Neuronal stem cell (in vitro differentiated cells): Measurements from ENCODE around the gene PTPRD.

Source experiments
- DNase-seq: peaks from one replicate; pipeline ENCODE4 v3.0.0-alpha.2; 2013; ENCODE audit warnings: low spot score
- H2AFZ ChIP-seq: one replicate; pipeline ENCODE4 v1.6.1; 2013; ENCODE audit warnings: mild to moderate bottlenecking, low read length, inconsistent platforms
- H2AK5ac ChIP-seq: 2 replicates; pipeline ENCODE4 v1.6.1; 2013; ENCODE audit warnings: low read depth, mild to moderate bottlenecking, inconsistent platforms, low read length, moderate library complexity, mixed read lengths
- H2BK120ac ChIP-seq: 2 replicates; pipeline ENCODE4 v1.6.1; 2013; ENCODE audit warnings: low read depth, mild to moderate bottlenecking, inconsistent platforms, low read length, moderate library complexity, mixed read lengths
- H2BK12ac ChIP-seq: one replicate; pipeline ENCODE4 v1.6.1; 2013; ENCODE audit warnings: low read length, inconsistent platforms
- H2BK15ac ChIP-seq: 2 replicates; pipeline ENCODE4 v1.6.1; 2013; ENCODE audit warnings: mild to moderate bottlenecking, low read length, inconsistent platforms, mixed read lengths
- H2BK5ac ChIP-seq: one replicate; pipeline ENCODE4 v1.6.1; 2013; ENCODE audit warnings: inconsistent platforms, mild to moderate bottlenecking, low read length, moderate library complexity
- H3K14ac ChIP-seq: one replicate; pipeline ENCODE4 v1.6.1; 2013; ENCODE audit warnings: low read length, inconsistent platforms
- H3K18ac ChIP-seq: 2 replicates; pipeline ENCODE4 v1.6.1; 2013; ENCODE audit warnings: low read length, inconsistent platforms
- H3K23ac ChIP-seq: 2 replicates; pipeline ENCODE4 v1.6.1; 2013; ENCODE audit warnings: low read depth, mild to moderate bottlenecking, mixed read lengths, low read length, inconsistent platforms; ENCODE audit not compliant: poor library complexity
- H3K27ac ChIP-seq: replicated peaks from 3 replicates; pipeline ENCODE4 v1.5.1; 2013; ENCODE audit warnings: low read length, inconsistent platforms
- H3K27me3 ChIP-seq, 3 experiments: 2 replicates each; pipeline ENCODE4 v1.6.1; 2013; ENCODE audit warnings: low read length in 3 of 3, mild to moderate bottlenecking in 2 of 3, inconsistent platforms in 1 of 3, low read depth in 1 of 3, mixed read lengths in 1 of 3, moderate library complexity in 1 of 3; ENCODE audit not compliant: control insufficient read depth in 3 of 3, insufficient read depth in 3 of 3
- H3K36me3 ChIP-seq, 2 donors: replicated peaks in 1 of 2; 2 replicates each; pipeline ENCODE4 v1.6.1; 2013; ENCODE audit warnings: low read length in 2 of 2; ENCODE audit not compliant: control insufficient read depth in 2 of 2, insufficient read depth in 2 of 2
- H3K4ac ChIP-seq: 2 replicates; pipeline ENCODE4 v1.6.1; 2013; ENCODE audit warnings: inconsistent platforms, mild to moderate bottlenecking, low read length, moderate library complexity
- H3K4me1 ChIP-seq, 2 donors: 1 replicate in 1 of 2; 2 replicates in 1 of 2; pipeline ENCODE4 v1.6.1; 2013; ENCODE audit warnings: low read length in 2 of 2, low read depth in 1 of 2; ENCODE audit not compliant: control insufficient read depth in 2 of 2, insufficient read depth in 1 of 2
- H3K4me2 ChIP-seq: one replicate; pipeline ENCODE4 v1.6.1; 2013; ENCODE audit warnings: mild to moderate bottlenecking, low read length, inconsistent platforms; ENCODE audit not compliant: insufficient read depth, poor library complexity, severe bottlenecking
- H3K4me3 ChIP-seq, 2 donors: 2 replicates each; pipeline ENCODE4 v1.5.1; 2013; ENCODE audit warnings: low read length in 2 of 2, mild to moderate bottlenecking in 2 of 2, inconsistent platforms in 1 of 2, moderate library complexity in 1 of 2
- H3K79me1 ChIP-seq: one replicate; pipeline ENCODE4 v1.6.1; 2013; ENCODE audit warnings: low read depth, mild to moderate bottlenecking, inconsistent platforms, low read length, moderate library complexity
- H3K9ac ChIP-seq: one replicate; pipeline ENCODE4 v1.6.1; 2013; ENCODE audit warnings: mild to moderate bottlenecking, low read depth, low read length, inconsistent platforms; ENCODE audit not compliant: poor library complexity
- H3K9me3 ChIP-seq, 2 donors: replicated peaks in 1 of 2; 2 replicates each; pipeline versions ENCODE3 to v1.6.1; 2013; ENCODE audit warnings: low read length in 2 of 2, mild to moderate bottlenecking in 2 of 2, inconsistent platforms in 1 of 2, low read depth in 1 of 2, mixed read lengths in 1 of 2, moderate library complexity in 1 of 2; ENCODE audit not compliant: control insufficient read depth in 2 of 2, insufficient read depth in 1 of 2
- H4K8ac ChIP-seq: one replicate; pipeline ENCODE4 v1.6.1; 2013; ENCODE audit warnings: low read depth, mild to moderate bottlenecking, inconsistent platforms, low read length, moderate library complexity
- H4K91ac ChIP-seq: one replicate; pipeline ENCODE4 v1.6.1; 2013; ENCODE audit warnings: low read length, low read depth, mild to moderate bottlenecking, inconsistent platforms; ENCODE audit not compliant: poor library complexity
- WGBS, 2 donors: extraction: QIAGEN DNeasy Blood & Tissue Kit; methylation state at CpG; one replicate each; pipeline ENCODE4 v1.1.7; 2013; ENCODE audit warnings: missing lambda C conversion rate in 2 of 2, mixed read lengths in 1 of 2; ENCODE audit not compliant: insufficient read length in 2 of 2, insufficient replicate concordance in 1 of 2; ENCODE audit errors: extremely low coverage in 2 of 2; 5-methylcytosine and 5-hydroxymethylcytosine counted together

PTPRD gene

GRCh38 chr9:8649807-8650206 is 1963.0 kb downstream of the PTPRD start:
- no CpG with 5 or more reads among the region's 4 CpGs for WGBS, 2 donors
- Histone ChIP-seq H3K36me3 (no peaks in the 10 kb centered on the region), H3K9ac (no peak overlapping the region), H3K27me3 (no peaks in the 10 kb centered on the region), H3K4me2 (no peak overlapping the region), H2BK15ac (no peak overlapping the region), H3K23ac (no peak overlapping the region), H3K4me3 (no peak overlapping the region), H4K8ac (no peak overlapping the region), H3K4me1 (peaks cover 4 to 12% of the 10 kb centered on the region in 2 donors), H3K27ac (no peak overlapping the region), H2BK12ac (no peak overlapping the region), H3K4ac (no peak overlapping the region), H2BK5ac (no peak overlapping the region), H3K18ac (no peak overlapping the region), H3K79me1 (peaks cover 1% of the 10 kb centered on the region), H3K14ac (no peak overlapping the region), H4K91ac (no peak overlapping the region), H2AFZ (no peak overlapping the region), H2AK5ac (no peak overlapping the region), H2BK120ac (no peak overlapping the region), H3K9me3 (no peaks in the 10 kb centered on the region)
- DNase-seq = no peak

GRCh38 chr9:8649160-8649559 is 1963.6 kb downstream of the PTPRD start:
- Histone ChIP-seq H2BK12ac (no peak overlapping the region), H2BK120ac (no peak overlapping the region), H3K4me2 (no peak overlapping the region), H3K4me1 (peaks cover 4 to 12% of the 10 kb centered on the region in 2 donors), H3K18ac (no peak overlapping the region), H2BK15ac (no peak overlapping the region), H4K8ac (no peak overlapping the region), H3K27me3 (no peaks in the 10 kb centered on the region), H3K79me1 (peaks cover 1% of the 10 kb centered on the region), H4K91ac (no peak overlapping the region), H3K23ac (no peak overlapping the region), H2BK5ac (no peak overlapping the region), H2AK5ac (no peak overlapping the region), H3K4ac (no peak overlapping the region), H3K4me3 (no peak overlapping the region), H3K9me3 (no peaks in the 10 kb centered on the region), H3K14ac (no peak overlapping the region), H3K36me3 (no peaks in the 10 kb centered on the region), H3K9ac (no peak overlapping the region), H2AFZ (no peak overlapping the region), H3K27ac (no peak overlapping the region)
- no CpG with 5 or more reads among the region's 2 CpGs for WGBS, 2 donors
- no peak for DNase-seq

DNA sequence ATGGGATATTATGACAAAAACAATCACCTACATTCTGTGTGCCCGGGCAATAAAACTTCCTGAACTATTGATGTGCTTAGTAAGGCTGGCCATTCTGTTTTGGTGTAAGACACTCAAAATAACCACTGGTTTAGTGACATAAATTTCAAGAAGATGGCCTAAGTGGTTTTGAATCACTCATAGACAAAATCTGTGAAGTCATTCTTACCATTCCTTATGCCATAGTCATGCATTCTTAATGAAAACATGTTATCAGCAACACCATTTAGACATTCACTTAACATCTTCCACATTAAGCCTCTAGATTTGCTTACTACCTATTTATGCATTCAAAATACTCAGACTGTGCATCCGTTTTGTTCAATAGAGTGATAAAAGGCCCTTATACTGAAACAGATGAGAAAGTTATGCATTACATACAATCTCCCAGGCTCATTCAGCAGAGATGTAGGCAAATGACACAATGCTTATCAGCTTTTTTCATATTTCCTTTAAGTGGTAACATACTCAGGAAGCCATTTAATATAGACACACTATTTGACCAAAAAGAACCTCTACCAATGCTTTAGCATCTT is 1964.4 kb downstream of the PTPRD start:
- H3K27me3 ChIP-seq = no peaks in the 10 kb centered on the region
- no peak for DNase-seq

DNA sequence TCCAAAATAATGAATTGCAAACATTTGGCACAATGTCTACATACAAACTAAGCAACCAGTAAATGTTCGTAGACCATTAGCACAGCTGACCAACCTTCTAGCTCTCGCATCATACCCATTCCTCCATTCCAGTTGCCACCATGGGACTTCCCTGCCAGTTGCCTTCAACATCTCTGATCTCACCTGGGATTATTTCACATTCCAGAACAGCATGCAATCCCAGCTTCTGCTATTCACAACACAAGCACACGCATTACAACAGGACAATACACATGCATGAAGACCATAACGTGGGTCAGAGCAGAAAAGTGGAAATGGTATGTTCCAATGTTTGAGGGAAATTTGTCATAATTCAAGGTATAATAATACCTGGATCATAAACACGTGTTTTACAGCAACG is 1965.0 kb downstream of the PTPRD start:
- H4K91ac ChIP-seq = no peak overlapping the region
- no peak overlapping the region for H2AFZ ChIP-seq
- no peak overlapping the region for H2BK5ac ChIP-seq
- H3K4me2 ChIP-seq = no peak overlapping the region
- no peak overlapping the region for H3K4me3 ChIP-seq
- no peak overlapping the region for H2BK120ac ChIP-seq
- H2BK15ac ChIP-seq = no peak overlapping the region
- no peak overlapping the region for H3K9ac ChIP-seq
- peaks cover 3% of the 10 kb centered on the region for H3K79me1 ChIP-seq
- H2BK12ac ChIP-seq = no peak overlapping the region
- no peak overlapping the region for H3K4ac ChIP-seq
- H2AK5ac ChIP-seq = no peak overlapping the region
- no peak overlapping the region for H3K14ac ChIP-seq
- H3K27ac ChIP-seq = no peak overlapping the region
- H4K8ac ChIP-seq = no peak overlapping the region
- peaks cover 5 to 12% of the 10 kb centered on the region in 2 donors for H3K4me1 ChIP-seq
- peaks cover 0 to 3% of the 10 kb centered on the region in 2 donors for H3K9me3 ChIP-seq
- no peaks in the 10 kb centered on the region for H3K27me3 ChIP-seq
- no peak for DNase-seq
- WGBS, 2 donors = no CpG with 5 or more reads among the region's 6 CpGs
- H3K23ac ChIP-seq = no peak overlapping the region
- H3K36me3 ChIP-seq = no peaks in the 10 kb centered on the region
- H3K18ac ChIP-seq = no peak overlapping the region

More for the DNA sequence above, 1964.4 kb downstream of the PTPRD start:
- H3K18ac ChIP-seq = no peak overlapping the region
- WGBS, 2 donors = no CpG with 5 or more reads among the region's 2 CpGs
- no peaks in the 10 kb centered on the region for H3K36me3 ChIP-seq
- no peak overlapping the region for H3K9ac ChIP-seq
- H3K79me1 ChIP-seq = peaks cover 3% of the 10 kb centered on the region
- no peak overlapping the region for H4K8ac ChIP-seq
- H3K4me1 ChIP-seq = peaks cover 5 to 12% of the 10 kb centered on the region in 2 donors
- no peak overlapping the region for H2BK5ac ChIP-seq
- no peak overlapping the region for H3K4me2 ChIP-seq
- no peak overlapping the region for H2BK12ac ChIP-seq
- no peak overlapping the region for H3K14ac ChIP-seq
- H2BK120ac ChIP-seq = no peak overlapping the region
- no peak overlapping the region for H2AFZ ChIP-seq
- H3K4me3 ChIP-seq = no peak overlapping the region
- H3K9me3 ChIP-seq = peaks cover 0 to 3% of the 10 kb centered on the region in 2 donors
- H4K91ac ChIP-seq = no peak overlapping the region
- H2AK5ac ChIP-seq = no peak overlapping the region
- no peak overlapping the region for H3K23ac ChIP-seq
- H2BK15ac ChIP-seq = no peak overlapping the region
- no peak overlapping the region for H3K27ac ChIP-seq
- H3K4ac ChIP-seq = no peak overlapping the region
